SU-DHL-6 (cell line): ENCODE measurements around the gene VANGL1.

Experiments
- H2AFZ ChIP-seq: fragments of 200-600 bp; sonication (generic); 2 replicates; pipeline ENCODE4 v1.6.1; 2014; ENCODE audit warnings: low read depth, mild to moderate bottlenecking, moderate library complexity, mixed read lengths, antibody characterized with exemption, low read length; ENCODE audit not compliant: severe bottlenecking
- H3F3A ChIP-seq: fragments of 200-600 bp; shearing (Covaris generic); 2 replicates; pipeline ENCODE4 v1.6.0; 2016; ENCODE audit warnings: antibody characterized with exemption, mild to moderate bottlenecking; ENCODE audit not compliant: insufficient read depth
- H3K27ac ChIP-seq: fragments of 200-600 bp; sonication (generic); 2 replicates; pipeline ENCODE4 v1.5.1; 2016; ENCODE audit warnings: low read depth, mild to moderate bottlenecking, low read length, moderate library complexity, mixed read lengths
- H3K27me3 ChIP-seq: fragments of 200-600 bp; sonication (generic), shearing (Covaris generic); 2 replicates; pipeline ENCODE4 v1.6.0; 2014; ENCODE audit warnings: mild to moderate bottlenecking, low read length
- H3K36me3 ChIP-seq: fragments of 200-600 bp; sonication (generic); 2 replicates; pipeline ENCODE4 v1.6.1; 2014; ENCODE audit warnings: mild to moderate bottlenecking, low read length, mixed read lengths
- H3K4me2 ChIP-seq: fragments of 300-600, 200-600 bp; shearing (Covaris generic), sonication (generic); 2 replicates; pipeline ENCODE4 v1.6.0; 2014; ENCODE audit warnings: low read length, low read depth, mild to moderate bottlenecking; ENCODE audit not compliant: poor library complexity, severe bottlenecking
- H3K4me3 ChIP-seq: fragments of 200-600 bp; sonication (generic); 2 replicates; pipeline ENCODE4 v1.5.1; 2014; ENCODE audit warnings: antibody characterized with exemption, low read length, mild to moderate bottlenecking, mixed read lengths; ENCODE audit not compliant: insufficient read depth, poor library complexity, severe bottlenecking
- H3K79me2 ChIP-seq: fragments of 200-600 bp; sonication (generic); 2 replicates; pipeline ENCODE4 v1.6.1; 2014; ENCODE audit warnings: mild to moderate bottlenecking, low read length, moderate library complexity; ENCODE audit not compliant: insufficient read depth
- H3K9ac ChIP-seq: fragments of 200-600 bp; sonication (generic); 2 replicates; pipeline ENCODE4 v1.7.0; 2014; ENCODE audit warnings: mild to moderate bottlenecking, low read length
- H3K9me2 ChIP-seq: fragments of 200-600 bp; sonication (generic); replicated peaks from 2 replicates; pipeline ENCODE4 v1.6.1; 2014; ENCODE audit warnings: low read length; ENCODE audit not compliant: insufficient read depth
- H3K9me3 ChIP-seq: fragments of 200-600 bp; sonication (generic); 2 replicates; pipeline ENCODE4 v1.6.1; 2014; ENCODE audit warnings: low read length, mixed read lengths; ENCODE audit not compliant: insufficient read depth
- H4K20me1 ChIP-seq: fragments of 200-600 bp; sonication (generic); 2 replicates; pipeline ENCODE4 v1.6.1; 2014; ENCODE audit warnings: low read depth, mild to moderate bottlenecking, antibody characterized with exemption, low read length, moderate library complexity, mixed read lengths
- EZH2phosphoT487 ChIP-seq: fragments of 200-600 bp; sonication (generic), shearing (Covaris generic); conservative IDR thresholded peaks from 2 replicates; pipeline ENCODE4 v1.6.1; 2018; ENCODE audit warnings: mild to moderate bottlenecking, antibody characterized with exemption, low read length, moderate library complexity, mixed read lengths
- TF ChIP-seq, protein P1 (sequence below): fragments of 200-600 bp; sonication (generic); IDR thresholded peaks from one replicate; pipeline ENCODE4 v1.5.1; 2017; ENCODE audit warnings: antibody characterized with exemption, mild to moderate bottlenecking, low read length, moderate library complexity; ENCODE audit not compliant: insufficient read depth, poor library complexity, severe bottlenecking

VANGL1 gene

DNA sequence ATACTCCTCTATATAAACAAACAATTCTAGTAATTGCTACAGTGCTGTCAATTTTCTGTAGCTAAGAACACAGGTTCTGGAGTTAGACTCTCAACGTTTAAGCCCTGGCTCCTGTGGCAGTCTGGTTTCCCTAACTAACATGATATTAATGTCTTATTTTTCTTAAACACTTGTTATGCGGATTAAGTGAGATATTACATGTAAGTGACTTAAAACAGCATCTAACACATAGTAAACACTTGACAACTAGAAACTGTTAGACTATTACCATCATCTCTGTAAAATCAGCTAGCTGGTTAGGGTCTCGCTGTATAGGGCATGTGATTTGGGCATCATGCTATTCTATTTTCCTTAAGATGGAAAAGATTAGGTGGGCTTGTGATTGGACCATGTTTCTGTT is 2.3 kb downstream of the VANGL1 start:
- Histone ChIP-seq H3K4me2 (no peak overlapping the region), H3F3A (no peaks in the 10 kb centered on the region), H2AFZ (no peak overlapping the region), H3K9ac (no peak overlapping the region), H3K27me3 (no peaks in the 10 kb centered on the region), H3K36me3 (no peaks in the 10 kb centered on the region), H3K9me3 (no peaks in the 10 kb centered on the region), H3K4me3 (no peak overlapping the region), H4K20me1 (no peaks in the 10 kb centered on the region), H3K9me2 (no peaks in the 10 kb centered on the region), H3K79me2 (no peaks in the 10 kb centered on the region), H3K27ac (no peak overlapping the region)
- no peak for TF ChIP-seq EZH2phosphoT487
- TF ChIP-seq, protein P1, sequence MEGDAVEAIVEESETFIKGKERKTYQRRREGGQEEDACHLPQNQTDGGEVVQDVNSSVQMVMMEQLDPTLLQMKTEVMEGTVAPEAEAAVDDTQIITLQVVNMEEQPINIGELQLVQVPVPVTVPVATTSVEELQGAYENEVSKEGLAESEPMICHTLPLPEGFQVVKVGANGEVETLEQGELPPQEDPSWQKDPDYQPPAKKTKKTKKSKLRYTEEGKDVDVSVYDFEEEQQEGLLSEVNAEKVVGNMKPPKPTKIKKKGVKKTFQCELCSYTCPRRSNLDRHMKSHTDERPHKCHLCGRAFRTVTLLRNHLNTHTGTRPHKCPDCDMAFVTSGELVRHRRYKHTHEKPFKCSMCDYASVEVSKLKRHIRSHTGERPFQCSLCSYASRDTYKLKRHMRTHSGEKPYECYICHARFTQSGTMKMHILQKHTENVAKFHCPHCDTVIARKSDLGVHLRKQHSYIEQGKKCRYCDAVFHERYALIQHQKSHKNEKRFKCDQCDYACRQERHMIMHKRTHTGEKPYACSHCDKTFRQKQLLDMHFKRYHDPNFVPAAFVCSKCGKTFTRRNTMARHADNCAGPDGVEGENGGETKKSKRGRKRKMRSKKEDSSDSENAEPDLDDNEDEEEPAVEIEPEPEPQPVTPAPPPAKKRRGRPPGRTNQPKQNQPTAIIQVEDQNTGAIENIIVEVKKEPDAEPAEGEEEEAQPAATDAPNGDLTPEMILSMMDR = no peak

DNA sequence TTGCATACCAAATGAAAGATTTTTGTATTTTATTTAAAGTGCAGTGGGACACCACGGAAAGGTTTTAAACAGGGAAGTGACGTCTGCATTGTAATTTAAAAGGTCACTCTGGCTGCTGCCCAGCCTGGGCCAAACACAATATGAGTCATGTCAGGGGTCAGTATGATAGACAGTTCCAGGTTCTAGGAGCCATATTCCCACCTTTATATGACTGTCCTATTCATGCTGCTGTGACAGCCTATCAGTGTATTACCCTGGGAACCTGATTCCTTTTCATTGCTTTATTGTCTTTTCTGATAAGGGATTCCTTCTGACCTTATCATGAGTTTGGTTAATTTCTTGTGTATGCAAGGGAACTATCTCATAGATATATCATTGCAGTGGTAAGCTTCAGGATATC is 5.3 kb downstream of the VANGL1 start:
- Histone ChIP-seq H3K9me2 (no peaks in the 10 kb centered on the region), H3F3A (no peaks in the 10 kb centered on the region), H3K79me2 (no peaks in the 10 kb centered on the region), H3K9me3 (no peaks in the 10 kb centered on the region), H4K20me1 (no peaks in the 10 kb centered on the region), H3K27ac (no peak overlapping the region), H3K36me3 (no peaks in the 10 kb centered on the region), H2AFZ (no peak overlapping the region), H3K4me3 (no peak overlapping the region), H3K4me2 (no peak overlapping the region), H3K9ac (no peak overlapping the region), H3K27me3 (no peaks in the 10 kb centered on the region)
- TF ChIP-seq, protein P1 = no peak
- no peak for TF ChIP-seq EZH2phosphoT487

DNA sequence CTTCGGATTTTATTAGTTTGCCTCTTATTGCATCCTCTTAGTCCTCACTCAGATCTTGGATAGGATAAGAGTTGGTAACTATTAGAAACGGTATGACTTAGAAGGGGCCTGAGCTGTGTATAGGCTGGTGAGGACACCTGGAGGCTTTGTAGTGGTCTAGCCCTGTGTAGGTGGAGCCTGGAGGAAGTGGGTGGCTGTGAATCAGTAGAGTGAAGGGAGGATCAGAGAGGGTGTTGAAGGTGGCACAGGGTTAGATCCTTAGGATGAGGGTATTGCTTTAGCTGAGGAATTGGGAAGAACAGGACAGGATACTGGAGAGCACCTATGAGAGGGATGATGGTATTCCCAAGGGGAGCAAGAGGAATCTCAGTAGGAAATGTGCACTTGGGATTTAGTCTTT is 5.7 kb downstream of the VANGL1 start:
- H2AFZ ChIP-seq = no peak overlapping the region
- no peaks in the 10 kb centered on the region for H3K9me2 ChIP-seq
- no peaks in the 10 kb centered on the region for H3K79me2 ChIP-seq
- H3K27me3 ChIP-seq = no peaks in the 10 kb centered on the region
- H4K20me1 ChIP-seq = no peaks in the 10 kb centered on the region
- no peaks in the 10 kb centered on the region for H3F3A ChIP-seq
- H3K36me3 ChIP-seq = no peaks in the 10 kb centered on the region
- no peak overlapping the region for H3K27ac ChIP-seq
- H3K4me3 ChIP-seq = no peak overlapping the region
- no peak overlapping the region for H3K4me2 ChIP-seq
- TF ChIP-seq EZH2phosphoT487 = no peak
- TF ChIP-seq, protein P1 = no peak
- H3K9me3 ChIP-seq = no peaks in the 10 kb centered on the region
- H3K9ac ChIP-seq = no peak overlapping the region
